Cardiac ventricle fibroblast (primary cell): ENCODE data around the gene NMS. TPM values are rescaled to one million over a fixed set of nuclear protein-coding genes. Genes with fewer than 3 reads are reported as not detected.

Experiments
- total RNA-seq: library from RNA; depleted of rRNA; stranded (reverse); fragments of >200 nt; gene quantifications from 2 replicates; pipeline ENCODE4 v1.2.3, GENCODE V29; 2015

NMS gene, protein sequence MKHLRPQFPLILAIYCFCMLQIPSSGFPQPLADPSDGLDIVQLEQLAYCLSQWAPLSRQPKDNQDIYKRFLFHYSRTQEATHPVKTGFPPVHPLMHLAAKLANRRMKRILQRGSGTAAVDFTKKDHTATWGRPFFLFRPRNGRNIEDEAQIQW
- total RNA-seq = not detected in 2 replicates

GRCh38 chr2:100470182-100470581, at the start of gene NMS:
TSS of gene NMS (plus strand) at chr2:100470482. CDS start at chr2:100470489, 7 bp downstream.

Other genes with a start within 250 kb of the NMS start
- 0.24 and 0.44 TPM in 2 replicates for gene LONRF2, start 148.0 kb upstream of the NMS start, total RNA-seq
- gene CHST10, start 52.8 kb upstream of the NMS start, total RNA-seq = 4.5 and 5.0 TPM in 2 replicates
- 7.2 and 10.2 TPM in 2 replicates for gene PDCL3, start 92.5 kb downstream of the NMS start, total RNA-seq